Effector CD8-positive, alpha-beta T cell (primary cell): ENCODE data around the gene NOX3.
"Not testable (repeated sequence)": the region's sequence is repeated elsewhere in the genome, so short reads cannot be mapped to it uniquely, and the experiment has no call there.

ENCODE experiments used
- DNase-seq: peaks from one replicate; lab custom pipeline; 2025; lab: John Stamatoyannopoulos, UW

Gene NOX3

DNA sequence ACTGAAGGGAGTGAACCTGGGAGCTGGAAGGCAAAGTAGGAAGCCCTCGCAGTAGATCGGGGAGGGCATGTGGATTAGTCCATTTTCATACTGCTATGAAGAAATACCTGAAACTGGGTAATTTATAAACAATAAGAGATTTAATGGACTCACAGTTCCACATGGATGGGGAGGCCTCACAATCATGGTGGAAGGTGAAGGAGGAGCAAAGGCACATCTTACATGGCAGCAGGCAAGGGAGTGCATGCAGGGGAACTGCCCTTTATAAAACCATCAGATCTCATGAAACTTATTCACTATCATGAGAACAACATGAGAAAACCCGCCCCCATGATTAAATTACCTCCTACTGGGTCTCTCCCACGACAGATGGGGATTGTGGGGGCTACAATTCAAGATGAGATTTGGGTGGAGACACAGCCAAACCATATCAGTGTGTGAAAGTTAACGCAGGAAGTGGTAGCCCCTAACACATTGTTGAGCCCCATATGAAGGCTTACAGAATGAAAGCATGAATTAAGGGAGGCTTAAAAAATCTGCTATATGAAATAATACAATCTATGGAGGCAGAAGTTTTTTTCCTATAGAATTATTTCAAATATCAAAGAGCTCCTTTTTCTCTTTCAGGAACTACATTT, 15.5 kb upstream of the NOX3 start:
- DNase-seq = not testable (repeated sequence)

DNA sequence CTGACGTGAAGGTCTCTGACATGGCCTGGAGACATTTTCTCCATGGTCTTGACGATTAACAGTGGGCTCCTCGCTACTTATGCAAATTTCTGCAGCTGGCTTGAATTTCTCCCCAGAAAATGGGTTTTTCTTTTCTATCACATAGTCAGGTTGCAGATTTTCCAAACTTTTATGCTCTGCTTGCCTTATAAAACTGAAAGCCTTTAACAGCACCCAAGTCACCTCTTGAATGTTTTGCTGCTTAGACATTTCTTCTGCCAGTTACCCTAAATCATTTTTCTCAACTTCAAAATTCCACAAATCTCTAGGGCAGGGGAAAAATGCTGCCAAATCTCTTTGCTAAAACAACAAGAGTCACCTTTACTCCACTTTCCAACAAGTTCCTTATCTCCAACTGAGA, 12.9 kb upstream of the NOX3 start:
- DNase-seq = not testable (repeated sequence)

DNA sequence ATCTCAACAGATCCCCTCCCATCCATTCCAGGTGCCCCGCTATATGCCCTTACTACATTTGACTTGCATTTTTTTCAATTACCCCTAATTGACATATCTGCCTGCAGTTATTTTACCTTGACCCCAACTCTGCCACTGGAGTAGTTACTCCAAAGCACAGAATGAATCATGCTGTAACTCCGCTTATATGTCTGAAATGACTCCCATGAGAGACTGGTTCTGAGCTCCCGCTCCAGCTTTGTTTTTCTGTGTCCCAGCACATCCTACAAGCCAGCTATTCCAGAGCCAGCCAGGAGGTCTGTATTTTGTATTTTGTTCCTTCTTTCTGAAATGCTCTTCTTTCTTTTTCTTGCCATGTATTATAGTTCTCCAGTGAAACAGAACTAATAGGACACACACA, 10.9 kb upstream of the NOX3 start:
- DNase-seq = no peak

DNA sequence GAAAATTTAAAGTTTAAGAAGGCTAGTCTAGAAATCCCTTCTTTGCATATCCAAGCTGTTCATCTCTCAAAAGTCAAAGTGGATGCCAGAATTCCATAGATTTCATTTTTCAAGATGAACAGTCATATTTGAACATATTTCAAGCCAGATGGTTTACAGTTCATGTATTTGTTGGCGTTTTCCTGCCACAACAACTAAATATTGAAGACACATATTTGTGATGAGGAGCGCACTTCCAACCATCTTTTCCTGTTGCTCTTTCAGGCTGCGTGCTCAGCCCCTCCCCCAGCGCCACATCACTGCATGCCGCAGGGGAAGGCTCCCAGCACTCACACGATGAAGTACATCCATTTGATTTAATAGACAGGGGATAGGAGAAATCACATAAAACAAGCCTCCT, 5.9 kb upstream of the NOX3 start:
- no peak for DNase-seq

DNA sequence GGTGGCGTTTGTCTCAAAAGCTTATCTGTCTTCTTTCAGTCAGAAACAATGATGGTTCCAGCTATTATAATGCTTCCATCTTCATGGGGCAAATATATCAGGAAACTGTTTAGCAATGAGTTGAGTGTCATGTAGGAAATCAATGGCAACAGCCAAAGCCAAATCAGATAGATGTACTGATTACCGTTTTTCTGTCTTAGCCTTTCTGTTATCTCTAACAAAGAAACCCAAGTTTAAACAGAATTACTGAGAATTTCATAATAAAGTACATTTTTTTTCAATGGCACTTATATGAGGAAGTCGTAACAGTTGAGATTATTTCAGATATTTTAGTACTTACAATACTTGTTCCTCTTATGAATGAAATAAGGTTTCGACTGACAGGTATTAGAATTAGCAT, 1.2 kb downstream of the NOX3 start:
- no peak for DNase-seq

DNA sequence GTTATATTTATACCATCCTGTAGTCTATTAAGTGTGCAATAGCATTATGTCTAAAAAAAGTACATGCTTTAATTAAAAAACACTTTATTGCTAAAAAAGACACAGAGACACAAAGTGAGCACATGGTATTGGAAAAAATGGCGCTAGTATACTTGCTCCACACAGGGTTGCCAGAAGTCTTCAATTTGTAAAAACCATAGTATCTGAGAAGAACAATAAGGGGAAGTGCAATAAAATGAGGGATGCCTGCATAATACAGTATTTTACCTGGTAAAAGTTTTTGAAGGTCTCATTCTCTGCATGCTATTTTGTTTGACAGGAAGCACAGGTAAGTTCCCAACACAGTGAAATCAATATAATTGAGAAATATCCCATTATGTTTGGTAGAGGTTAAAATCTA, 1.6 kb downstream of the NOX3 start:
- no peak for DNase-seq

DNA sequence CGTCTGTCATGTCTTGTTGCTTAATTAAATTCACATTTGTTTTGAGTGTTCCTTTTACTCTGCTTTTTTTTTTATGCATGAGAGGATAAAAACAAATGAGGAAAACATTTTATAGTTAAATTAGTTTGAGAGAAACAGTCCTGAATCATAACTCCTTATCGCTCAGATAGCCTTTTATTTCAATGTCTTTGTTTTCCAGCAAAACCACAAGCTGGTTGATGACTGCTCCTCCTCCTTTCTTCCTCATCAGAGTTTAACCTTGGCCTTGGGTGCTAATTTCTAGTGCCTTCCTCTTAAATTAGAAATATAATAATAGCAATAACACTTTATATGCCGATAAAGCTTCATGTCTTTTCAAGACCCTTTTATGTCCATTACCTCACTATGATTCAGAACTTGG, 3.1 kb downstream of the NOX3 start:
- no peak for DNase-seq

DNA sequence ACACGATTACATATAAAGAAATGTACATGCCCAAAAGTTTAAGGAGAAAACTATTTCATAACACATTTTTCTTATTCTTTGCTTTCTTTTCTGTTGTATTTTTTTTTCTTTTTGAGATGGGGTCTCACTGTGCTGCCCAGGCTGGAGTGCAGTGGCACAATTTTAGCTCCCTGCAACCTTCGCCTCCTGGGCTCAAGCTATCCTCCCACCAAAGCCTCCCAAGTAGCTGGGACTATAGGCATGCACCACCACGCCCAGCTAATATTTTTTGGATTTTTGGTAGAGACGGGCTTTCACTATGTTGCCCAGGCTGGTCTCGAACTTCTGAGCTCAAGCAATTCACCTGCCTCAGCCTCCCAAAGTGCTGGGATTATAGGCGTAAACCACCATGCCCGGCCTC, 4.1 kb downstream of the NOX3 start:
- DNase-seq = not testable (repeated sequence)

DNA sequence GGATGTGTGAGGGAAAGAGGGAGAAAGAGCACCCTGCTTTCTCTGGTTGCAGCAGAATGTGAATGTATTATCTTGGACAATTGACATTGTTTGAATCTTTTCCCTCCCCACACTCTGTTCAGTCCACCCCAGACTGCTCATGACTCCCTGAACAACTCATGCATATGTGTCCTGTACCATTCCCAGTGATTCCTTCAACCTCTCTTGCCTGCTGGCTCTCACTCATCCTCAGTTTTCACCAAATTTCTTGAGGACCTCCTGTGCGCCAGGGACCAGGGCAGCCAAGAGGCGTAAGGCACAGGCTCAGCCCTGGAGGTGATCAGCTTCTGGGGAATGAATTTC, 5.4 kb downstream of the NOX3 start:
- DNase-seq = no peak

DNA sequence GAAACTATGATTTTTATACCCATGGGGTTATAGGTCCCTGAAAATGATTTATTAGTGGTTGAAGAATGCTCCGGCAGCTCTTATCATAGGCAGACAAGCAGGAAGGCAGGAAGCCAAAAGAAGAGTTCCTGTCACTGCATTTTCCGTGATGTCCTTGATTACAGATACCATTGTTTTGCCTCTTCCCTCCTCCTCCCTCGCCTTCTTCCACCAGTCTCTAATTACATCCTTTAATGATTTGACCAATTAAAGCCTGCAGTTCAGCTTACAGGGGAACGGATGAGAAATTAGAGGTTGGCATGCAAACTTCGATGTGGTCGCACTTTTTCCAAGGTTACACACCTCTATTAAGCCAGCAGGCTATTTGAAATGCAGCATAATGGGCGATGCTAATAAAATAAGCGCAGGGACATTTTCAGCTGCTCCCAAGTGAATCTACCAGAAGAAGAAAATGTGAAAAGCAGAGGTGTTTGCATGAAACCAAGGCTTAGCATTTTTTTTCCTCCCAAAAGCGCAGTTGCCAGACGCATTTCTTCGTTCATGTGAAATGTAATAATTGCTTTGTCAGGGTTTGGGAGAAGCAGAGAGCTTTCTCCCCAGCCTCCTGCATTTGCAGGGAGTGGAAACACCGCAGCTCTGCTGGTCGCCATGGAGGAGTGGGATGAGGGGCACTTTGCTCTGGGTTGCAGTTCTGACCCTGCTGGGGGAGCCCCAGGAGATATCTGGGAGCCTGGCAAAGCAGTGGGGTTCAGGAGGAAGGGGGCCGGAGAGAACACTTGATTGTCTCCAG, 6.0 kb downstream of the NOX3 start:
- DNase-seq = no peak

DNA sequence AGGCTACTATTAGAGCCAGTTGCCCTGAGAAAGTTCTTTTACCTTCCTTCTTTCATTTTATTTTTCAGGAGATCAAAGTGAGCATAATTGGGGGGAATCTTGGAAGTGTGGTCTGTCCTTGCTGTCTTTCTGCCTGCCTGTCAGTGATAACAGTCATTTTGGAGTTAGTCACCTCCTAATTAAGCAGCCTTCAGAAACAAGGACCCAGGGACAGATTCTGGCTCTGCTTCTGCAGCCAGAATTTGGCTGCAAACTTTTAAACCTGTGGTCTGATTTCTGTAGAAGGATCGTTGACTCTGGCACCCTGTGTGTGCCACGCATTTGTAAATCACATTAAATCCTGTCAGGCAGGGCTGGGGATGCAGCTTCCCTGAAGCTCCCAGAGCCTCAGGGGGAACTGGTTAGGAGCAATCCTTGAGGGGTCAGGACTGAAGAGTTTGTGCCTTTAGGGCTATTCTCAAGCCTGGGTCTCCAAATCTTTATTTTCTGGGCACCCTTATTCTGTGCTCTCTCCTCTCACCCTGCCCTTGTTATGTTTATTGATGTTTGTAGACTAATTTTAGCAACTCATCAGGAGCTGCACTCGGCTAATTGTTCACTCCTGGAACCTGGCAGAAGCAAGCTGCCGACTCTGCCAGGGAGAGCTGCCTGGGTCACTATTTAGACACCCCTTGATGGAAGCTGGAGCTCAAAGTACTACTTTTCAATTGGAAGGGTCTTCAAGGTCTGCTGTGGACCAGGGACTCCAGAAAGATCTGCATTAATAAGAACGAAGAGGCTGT, 6.8 kb downstream of the NOX3 start:
- no peak for DNase-seq

DNA sequence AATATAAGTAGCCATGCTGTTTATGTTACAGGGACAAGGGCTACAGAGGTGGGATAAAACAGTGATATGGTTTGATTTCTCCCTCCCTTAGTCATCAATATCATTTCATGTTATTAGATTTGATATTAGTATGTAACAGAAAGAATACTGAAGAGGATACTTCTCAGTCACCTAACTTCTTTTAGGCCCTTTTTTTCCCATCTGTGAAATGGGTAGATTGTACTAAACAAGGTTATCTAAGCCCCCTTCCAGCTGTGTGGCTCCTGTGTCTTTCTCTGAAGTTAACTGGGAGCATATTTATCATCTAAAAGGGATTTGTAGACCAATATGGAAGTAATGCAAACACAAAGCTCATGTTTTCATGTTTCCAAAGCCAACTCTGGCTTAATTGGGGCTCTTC, 7.7 kb downstream of the NOX3 start:
- DNase-seq = no peak

DNA sequence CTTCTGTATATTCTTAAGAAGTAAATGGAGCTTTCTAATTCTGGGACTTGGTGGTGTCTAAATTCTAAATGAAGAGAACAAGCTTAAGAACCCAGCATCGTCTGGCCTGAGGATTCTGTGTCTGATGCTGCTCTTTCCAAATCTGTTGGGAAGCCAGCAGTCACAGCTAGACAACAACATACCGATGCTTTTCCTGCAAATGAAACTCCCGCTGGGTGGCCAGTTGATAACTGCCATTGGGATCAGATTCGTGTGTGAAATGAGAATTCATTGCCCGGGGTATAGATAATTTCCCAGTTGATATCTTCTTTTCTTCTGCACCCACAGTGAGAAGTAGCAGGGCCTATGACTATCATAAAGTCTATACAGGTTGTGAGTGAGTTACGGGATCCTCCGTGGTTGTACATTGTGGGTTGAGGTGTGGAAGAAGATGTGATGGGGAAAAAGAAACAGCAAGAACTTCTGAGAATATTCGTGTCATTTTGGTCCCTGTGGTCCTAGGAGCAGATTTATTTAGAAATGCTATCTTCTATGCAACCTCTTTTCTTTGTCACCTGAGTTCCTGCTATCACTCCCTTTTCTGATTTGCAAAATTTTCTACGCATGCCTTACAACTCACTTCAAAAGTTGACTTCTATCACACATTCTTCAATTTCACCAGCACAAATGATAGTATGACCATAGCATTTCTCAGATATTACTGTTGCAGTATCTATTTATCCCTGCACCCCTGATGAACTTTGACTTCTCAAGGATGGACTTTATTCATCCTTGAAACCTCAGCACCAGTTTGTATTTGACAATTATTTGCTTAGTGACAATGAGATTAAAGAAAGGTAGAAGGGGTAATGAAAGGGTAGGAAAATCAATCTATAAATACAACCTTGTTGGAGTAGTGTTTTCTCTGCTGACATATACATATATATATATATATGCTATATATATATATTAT, 10.4 kb downstream of the NOX3 start:
- no peak for DNase-seq

DNA sequence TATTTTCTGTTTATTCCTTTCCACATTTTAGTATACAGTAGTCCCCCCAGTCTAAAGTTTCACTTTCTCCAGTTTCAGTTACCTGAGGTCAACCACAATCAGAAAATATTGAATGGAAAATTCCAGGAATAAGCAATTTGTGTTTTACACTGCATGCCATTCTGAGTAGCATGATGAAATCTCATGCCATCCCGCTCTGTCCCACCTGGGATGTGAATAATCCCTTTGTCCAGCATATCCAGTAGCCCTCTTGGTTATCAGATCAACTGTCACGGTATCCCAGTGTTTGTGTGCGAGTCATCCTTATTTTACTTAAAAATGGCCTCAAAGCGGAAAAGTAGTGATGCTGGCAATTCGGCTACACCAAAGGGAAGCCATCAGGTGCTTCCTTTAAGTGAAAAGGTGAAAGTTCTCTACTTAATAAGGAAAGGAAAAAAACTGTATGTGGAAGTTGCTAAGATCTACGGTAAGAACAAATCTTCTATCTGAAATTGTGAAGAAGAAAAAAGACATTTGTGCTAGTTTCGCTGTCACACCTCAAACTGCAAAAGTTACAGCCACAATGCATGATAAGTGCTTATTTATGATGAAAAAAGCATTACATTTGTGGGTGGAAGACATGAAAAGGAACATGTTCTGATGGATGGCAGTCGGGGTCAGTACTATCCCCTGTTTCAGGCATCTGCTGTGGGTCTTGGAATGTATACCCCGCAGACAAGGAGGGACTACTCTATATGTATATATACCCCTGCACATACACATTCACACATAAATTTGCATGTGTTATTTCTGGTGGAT, 11.3 kb downstream of the NOX3 start:
- no peak for DNase-seq

DNA sequence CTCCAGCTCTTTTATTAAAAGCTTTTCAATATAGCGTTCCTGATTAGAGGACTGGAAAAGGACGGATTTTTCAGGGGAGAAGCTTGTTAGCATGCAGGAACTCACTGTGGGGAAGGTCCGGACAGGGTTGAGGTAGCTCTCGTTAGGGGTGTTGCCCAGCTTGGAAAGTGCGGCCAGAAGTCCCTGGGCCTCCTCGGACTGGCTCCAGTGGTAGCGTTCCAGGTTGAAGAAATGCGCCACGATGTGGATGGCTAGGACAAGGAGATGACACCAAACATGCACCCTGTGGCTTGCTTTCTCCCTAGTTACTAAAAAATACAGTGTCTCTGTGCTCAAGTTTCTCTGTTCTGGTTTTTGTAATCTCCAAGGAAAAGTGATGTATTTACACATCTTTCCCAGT, 12.5 kb downstream of the NOX3 start:
- DNase-seq = no peak

DNA sequence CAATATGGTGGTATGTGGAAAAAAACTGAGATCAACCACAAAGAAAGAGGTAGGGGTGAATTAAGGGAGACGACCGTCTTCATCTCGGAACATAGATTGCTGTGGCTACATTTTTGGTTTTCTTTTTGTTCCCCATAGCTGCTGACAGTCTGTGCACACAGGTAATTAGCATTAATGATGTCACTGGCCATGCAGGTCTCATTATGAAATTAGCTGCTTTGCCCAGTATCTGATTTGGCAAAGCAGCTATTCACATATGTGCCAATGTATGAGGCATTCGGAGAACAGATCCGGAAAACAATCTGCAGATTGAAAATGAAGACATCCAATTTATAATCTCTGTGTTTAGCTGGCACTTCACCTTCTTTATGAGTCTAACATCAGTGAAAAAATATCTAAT, 13.1 kb downstream of the NOX3 start:
- no peak for DNase-seq

DNA sequence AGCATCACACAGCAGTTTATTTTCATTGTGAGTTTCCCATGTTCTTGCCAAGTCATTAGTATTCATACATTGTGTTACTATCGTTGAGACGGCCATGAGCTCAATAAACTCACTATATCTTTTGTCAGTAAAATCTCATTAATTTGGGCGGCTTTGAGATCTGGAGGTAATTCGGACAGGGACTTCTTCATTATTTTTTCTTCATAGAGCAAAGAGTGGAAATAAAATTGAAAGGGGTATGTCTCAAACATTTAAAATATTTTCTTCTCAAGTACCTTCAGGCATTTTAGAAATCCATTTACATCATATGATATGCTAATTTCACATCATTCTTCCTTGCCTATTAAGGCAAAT, 14.6 kb downstream of the NOX3 start:
- no peak for DNase-seq

DNA sequence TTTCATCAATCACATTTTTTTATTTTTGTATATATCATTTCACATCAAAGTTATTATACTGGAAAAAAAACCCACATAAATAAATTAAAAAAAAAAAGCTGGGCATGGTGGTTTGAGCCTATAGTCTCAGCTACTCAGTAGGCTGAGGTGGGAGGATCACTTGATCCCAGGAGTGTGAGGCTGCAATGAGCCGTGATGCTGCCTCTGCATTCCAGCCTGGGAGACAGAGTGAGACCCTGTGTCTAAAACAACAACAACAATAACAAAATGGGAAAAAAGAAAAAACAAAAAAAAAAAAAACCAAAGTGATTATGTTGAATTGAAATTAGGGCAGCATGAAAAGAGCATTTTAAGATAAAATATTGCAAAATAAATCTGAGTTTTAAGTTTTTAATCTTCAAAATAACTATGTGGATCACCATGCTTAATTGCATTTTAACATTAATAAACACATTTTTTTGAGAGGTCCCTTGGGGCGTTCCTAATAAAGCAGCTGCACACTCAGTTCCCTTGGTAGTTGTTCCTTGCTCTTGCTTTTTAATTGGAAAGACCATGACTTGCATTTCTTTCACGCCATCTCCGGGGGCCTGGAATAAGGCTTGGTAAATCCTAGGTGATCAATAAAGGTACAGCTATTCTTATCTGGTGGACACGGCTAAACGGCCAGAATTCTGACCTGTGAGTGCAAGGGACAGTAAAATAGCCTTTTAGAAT, 15.1 kb downstream of the NOX3 start:
- DNase-seq = no peak

DNA sequence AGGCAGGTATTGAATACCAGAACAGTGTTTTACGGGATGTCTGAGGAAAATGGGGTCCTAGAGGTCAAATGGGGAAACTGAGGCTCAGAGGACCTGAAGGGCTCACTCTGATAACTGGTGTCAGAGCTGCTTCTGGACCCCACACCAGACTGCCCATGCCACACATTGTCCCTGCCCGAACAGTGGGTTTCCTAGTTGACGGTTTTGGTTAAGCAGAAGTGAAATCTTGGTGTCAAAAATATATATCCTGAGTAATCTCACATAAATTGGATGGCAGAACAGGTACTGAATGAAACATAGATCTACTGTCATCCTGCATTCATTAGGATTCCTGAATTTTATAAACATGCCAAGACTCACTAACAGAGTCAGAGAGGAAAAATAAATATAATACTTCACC, 16.3 kb downstream of the NOX3 start:
- no peak for DNase-seq

DNA sequence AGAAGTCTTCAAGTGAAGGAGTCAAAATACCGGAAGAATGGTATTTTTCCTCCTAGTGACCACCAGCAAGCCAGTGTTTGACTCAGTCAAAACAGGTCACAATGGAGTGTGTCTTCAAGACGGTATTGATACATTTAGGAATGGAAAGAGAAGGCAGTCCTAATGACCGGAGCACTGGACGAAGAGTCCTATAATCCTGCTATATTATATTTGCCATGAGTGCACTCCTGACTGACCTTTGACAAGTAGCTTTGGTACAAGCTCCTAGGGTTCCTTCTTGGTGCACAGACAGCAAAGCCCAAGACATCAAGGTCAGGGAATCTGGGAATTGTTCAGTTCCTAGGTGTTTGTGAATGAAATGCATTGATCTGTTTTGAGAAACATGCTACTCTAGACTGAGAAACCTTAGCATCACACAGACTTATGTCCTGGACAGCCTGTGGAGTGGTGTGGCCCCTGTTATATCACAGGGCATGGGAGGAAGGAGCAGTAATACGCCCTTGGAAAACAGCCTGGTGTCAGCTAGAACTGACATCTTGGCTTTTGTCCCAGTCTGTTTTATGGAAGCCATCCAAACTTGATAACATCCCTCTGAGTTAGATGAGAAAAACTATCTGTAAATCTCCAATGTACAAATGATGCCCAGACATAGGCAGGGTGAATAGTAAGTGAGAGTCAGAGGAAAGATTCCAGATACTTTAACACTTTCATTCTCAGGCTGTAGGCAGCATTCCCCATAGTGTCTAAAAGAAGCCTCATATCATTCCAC, 18.5 kb downstream of the NOX3 start:
- no peak for DNase-seq
